Keratinocyte (primary cell): ENCODE data around the gene CIRBP.

ENCODE experiments used
- EZH2 ChIP-seq: IDR thresholded peaks from one replicate; pipeline ENCODE4 v1.6.1; 2012; ENCODE audit warnings: inconsistent platforms, mild to moderate bottlenecking, low read length, moderate library complexity
- TF ChIP-seq, protein P1 (sequence below), 3 experiments: IDR thresholded peaks in 1 of 3; conservative IDR thresholded peaks in 1 of 3; optimal IDR thresholded peaks in 1 of 3; 2 replicates in 2 of 3; 3 replicates in 1 of 3; pipeline versions ENCODE3 to v1.5.1; 2011; ENCODE audit warnings: low read length in 3 of 3, mild to moderate bottlenecking in 3 of 3, moderate library complexity in 2 of 3, control low read depth in 1 of 3, inconsistent platforms in 1 of 3; ENCODE audit not compliant: insufficient read depth in 2 of 3; ENCODE audit errors: extremely low read depth in 1 of 3

DNA sequence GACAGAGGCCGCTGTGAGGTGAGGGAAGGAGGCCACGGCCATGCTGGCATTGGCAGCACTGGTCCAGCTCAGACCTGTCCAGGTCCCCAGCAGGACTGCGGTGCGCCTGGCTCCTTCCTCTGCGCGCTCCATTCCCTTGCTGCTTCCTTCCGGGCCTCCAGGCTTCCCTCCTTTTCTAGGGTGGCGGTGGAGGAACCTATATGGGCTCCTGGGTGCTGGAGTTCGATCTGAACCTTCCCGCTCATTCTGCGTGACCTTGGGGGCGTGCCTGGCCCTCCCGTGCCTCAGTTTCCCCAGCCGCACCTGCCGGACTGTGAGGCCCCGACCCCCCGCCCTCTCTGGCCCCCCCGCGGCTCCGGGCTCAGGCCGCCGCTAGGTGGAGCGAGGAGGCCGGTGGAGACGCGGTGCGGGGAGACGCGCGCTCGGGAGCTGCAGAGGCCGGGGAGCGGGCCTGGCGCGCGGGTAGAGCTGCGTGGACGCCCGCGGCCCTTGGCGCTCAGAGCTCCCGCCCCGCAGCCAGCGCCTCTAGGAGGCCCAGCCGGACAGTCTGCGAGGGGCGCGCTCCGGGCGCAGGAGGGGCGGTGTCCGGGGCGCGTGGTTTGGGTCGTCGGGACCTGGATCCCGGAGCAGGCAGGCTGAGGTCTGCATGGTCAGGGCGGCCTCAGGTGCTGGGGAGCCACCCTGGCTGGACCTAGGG is 46.5 kb downstream of the CIRBP start:
- TF ChIP-seq, protein P1, sequence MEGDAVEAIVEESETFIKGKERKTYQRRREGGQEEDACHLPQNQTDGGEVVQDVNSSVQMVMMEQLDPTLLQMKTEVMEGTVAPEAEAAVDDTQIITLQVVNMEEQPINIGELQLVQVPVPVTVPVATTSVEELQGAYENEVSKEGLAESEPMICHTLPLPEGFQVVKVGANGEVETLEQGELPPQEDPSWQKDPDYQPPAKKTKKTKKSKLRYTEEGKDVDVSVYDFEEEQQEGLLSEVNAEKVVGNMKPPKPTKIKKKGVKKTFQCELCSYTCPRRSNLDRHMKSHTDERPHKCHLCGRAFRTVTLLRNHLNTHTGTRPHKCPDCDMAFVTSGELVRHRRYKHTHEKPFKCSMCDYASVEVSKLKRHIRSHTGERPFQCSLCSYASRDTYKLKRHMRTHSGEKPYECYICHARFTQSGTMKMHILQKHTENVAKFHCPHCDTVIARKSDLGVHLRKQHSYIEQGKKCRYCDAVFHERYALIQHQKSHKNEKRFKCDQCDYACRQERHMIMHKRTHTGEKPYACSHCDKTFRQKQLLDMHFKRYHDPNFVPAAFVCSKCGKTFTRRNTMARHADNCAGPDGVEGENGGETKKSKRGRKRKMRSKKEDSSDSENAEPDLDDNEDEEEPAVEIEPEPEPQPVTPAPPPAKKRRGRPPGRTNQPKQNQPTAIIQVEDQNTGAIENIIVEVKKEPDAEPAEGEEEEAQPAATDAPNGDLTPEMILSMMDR (optimal IDR thresholded peaks at IDR 0.05 in 1 of 3, IDR thresholded peaks at IDR 0.05 in 1 of 3, conservative IDR thresholded peaks at IDR 0.05 in 1 of 3; ENCODE audit: extremely low read depth in 1 of 3, insufficient read depth in 2 of 3, low read length in 3 of 3) = peak in 2 of 3 experiments; percentile 68 to 78
- no peak for TF ChIP-seq EZH2
